ENCODE results near the gene AP3S2. TPM values are rescaled to one million over a fixed set of nuclear protein-coding genes. Genes with fewer than 3 reads are reported as not detected.
"Not testable (repeated sequence)": the region's sequence is repeated elsewhere in the genome, so short reads cannot be mapped to it uniquely, and the experiment has no call there.

Gene AP3S2
- polyA plus RNA-seq, 1 donor (not counting 4 experiments of a cell fraction or from before 2014, with no cell fraction given): 34.6 TPM

DNA sequence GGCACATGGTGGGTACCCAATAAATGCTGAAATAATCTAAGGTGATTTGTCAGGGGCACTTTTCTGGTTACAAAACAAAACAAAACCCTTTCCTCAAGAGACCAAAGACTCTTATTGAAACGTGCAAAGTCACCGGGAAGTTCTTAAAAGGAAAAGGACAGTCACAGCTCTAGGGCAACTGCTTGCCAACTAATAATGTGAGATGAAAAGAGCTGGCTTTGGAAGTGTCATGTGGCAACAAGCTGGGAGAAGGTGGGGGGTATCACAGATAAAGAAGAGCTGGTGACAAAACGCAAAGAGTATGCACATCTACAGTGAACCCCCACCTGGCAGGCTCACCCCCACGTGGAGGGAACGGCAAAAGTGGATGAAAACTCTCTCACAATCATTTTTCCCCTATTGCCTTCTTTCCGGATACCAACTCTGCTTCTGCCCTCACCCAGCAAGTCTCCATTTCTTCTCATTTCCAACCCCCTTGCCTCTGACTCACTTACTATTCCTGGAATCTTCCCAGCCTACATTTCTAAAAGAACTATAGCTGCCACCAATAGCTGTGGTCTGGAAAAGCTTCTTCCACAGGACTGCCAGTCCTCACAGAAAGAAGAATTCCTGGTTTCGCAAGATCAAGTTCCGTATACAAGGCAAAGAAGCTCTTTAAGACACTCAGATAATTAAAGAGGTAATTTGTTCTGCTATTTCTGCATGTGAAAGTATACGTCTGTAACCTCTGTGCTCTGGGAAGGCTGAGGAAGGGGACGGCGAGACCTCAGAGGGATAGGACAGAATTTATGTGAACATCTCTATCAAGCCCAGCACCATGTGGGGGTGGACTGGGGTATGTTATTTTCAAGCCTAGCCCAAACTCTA is 57.3 kb downstream of the AP3S2 start:
- peak overlapping the region; percentile 70 for H2AFZ ChIP-seq (ENCODE audit: control insufficient read depth, low read length)
- peak overlapping the region; percentile 90 for H3K27ac ChIP-seq (ENCODE audit: control insufficient read depth, insufficient read depth, low read length)
- DNase-seq (ENCODE audit: low read depth, low spot score) (peak; percentile 48), FAIRE-seq (peak; percentile 64)
- TF ChIP-seq, protein P1, sequence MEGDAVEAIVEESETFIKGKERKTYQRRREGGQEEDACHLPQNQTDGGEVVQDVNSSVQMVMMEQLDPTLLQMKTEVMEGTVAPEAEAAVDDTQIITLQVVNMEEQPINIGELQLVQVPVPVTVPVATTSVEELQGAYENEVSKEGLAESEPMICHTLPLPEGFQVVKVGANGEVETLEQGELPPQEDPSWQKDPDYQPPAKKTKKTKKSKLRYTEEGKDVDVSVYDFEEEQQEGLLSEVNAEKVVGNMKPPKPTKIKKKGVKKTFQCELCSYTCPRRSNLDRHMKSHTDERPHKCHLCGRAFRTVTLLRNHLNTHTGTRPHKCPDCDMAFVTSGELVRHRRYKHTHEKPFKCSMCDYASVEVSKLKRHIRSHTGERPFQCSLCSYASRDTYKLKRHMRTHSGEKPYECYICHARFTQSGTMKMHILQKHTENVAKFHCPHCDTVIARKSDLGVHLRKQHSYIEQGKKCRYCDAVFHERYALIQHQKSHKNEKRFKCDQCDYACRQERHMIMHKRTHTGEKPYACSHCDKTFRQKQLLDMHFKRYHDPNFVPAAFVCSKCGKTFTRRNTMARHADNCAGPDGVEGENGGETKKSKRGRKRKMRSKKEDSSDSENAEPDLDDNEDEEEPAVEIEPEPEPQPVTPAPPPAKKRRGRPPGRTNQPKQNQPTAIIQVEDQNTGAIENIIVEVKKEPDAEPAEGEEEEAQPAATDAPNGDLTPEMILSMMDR (optimal IDR thresholded peaks at IDR 0.05 in 1 of 3, IDR thresholded peaks at IDR 0.05 in 1 of 3, conservative IDR thresholded peaks at IDR 0.05 in 1 of 3; ENCODE audit: extremely low read depth in 1 of 3, insufficient read depth in 2 of 3, low read length in 3 of 3): no peak
- TF ChIP-seq EZH2 (IDR thresholded peaks at IDR 0.05; ENCODE audit: low read length): no peak
- H3K79me2 ChIP-seq (ENCODE audit: control insufficient read depth, insufficient read depth, low read length): no peaks in the 10 kb centered on the region
- no peaks in the 10 kb centered on the region for H3K27me3 ChIP-seq (ENCODE audit: control insufficient read depth, extremely low read depth, insufficient read depth, low read length)
- H3K4me1 ChIP-seq (ENCODE audit: control insufficient read depth, extremely low read depth, insufficient read depth, low read length): peaks cover 37% of the 10 kb centered on the region
- H3K9ac ChIP-seq (ENCODE audit: control insufficient read depth, extremely low read depth, insufficient read depth, low read length): peak overlapping the region; percentile 70
- H3K9me3 ChIP-seq (ENCODE audit: control insufficient read depth, low read depth, low read length): no peaks in the 10 kb centered on the region
- H3K4me2 ChIP-seq (ENCODE audit: control insufficient read depth, extremely low read depth, insufficient read depth, low read depth, low read length): peak overlapping the region; percentile 67
- H3K4me3 ChIP-seq (ENCODE audit: control insufficient read depth in 2 of 3, extremely low read depth in 1 of 3, insufficient read depth in 2 of 3, low read depth in 1 of 3, low read length in 3 of 3): peak overlapping the region; percentile 21 to 32 (median 27)
- H3K9me1 ChIP-seq (ENCODE audit: control insufficient read depth, extremely low read depth, insufficient read depth, low read length): no peaks in the 10 kb centered on the region
- H4K20me1 ChIP-seq (ENCODE audit: control insufficient read depth, extremely low read depth, insufficient read depth, low read length): no peaks in the 10 kb centered on the region
- dilution Hi-C loops (cut with MboI; ENCODE audit: extremely low pct_ligation_motif_present, low sequenced_read_pairs): no loop called here
- peaks cover 20 to 27% of the 10 kb centered on the region in 2 experiments for H3K36me3 ChIP-seq (ENCODE audit: control insufficient read depth in 2 of 2, extremely low read depth in 1 of 2, insufficient read depth in 2 of 2, low read length in 2 of 2)

DNA sequence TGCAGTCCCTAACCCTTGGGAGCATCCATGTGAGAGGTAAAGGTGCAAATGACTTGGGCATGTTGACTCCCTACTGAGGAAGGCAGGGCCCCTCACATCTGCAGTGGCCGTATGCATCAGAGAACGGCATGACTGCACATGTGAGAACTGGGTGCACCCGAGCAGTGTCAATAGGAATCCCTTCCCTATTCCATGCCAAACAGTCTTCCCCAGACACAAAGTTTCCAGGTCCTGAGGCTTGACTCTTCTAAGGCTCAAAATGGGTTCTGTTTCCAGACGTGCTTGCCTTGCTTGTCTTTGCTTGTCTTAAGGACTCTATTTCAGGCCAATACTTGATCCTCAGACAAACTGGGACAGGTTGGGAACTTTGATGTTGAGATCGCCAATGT is 58.6 kb downstream of the AP3S2 start:
- H3K4me1 ChIP-seq (ENCODE audit: control insufficient read depth, extremely low read depth, insufficient read depth, low read length): peaks cover 37% of the 10 kb centered on the region
- peak overlapping the region; percentile 34 for H3K9ac ChIP-seq (ENCODE audit: control insufficient read depth, extremely low read depth, insufficient read depth, low read length)
- no peaks in the 10 kb centered on the region for H3K79me2 ChIP-seq (ENCODE audit: control insufficient read depth, insufficient read depth, low read length)
- dilution Hi-C loops (cut with MboI; ENCODE audit: extremely low pct_ligation_motif_present, low sequenced_read_pairs): no loop called here
- H3K4me3 ChIP-seq (ENCODE audit: control insufficient read depth in 2 of 3, extremely low read depth in 1 of 3, insufficient read depth in 2 of 3, low read depth in 1 of 3, low read length in 3 of 3): no peak overlapping the region
- TF ChIP-seq EZH2 (IDR thresholded peaks at IDR 0.05; ENCODE audit: low read length): no peak
- TF ChIP-seq, protein P1 (optimal IDR thresholded peaks at IDR 0.05 in 1 of 3, IDR thresholded peaks at IDR 0.05 in 1 of 3, conservative IDR thresholded peaks at IDR 0.05 in 1 of 3; ENCODE audit: extremely low read depth in 1 of 3, insufficient read depth in 2 of 3, low read length in 3 of 3): no peak
- H3K27me3 ChIP-seq (ENCODE audit: control insufficient read depth, extremely low read depth, insufficient read depth, low read length): no peaks in the 10 kb centered on the region
- no peaks in the 10 kb centered on the region for H4K20me1 ChIP-seq (ENCODE audit: control insufficient read depth, extremely low read depth, insufficient read depth, low read length)
- H2AFZ ChIP-seq (ENCODE audit: control insufficient read depth, low read length): no peak overlapping the region
- FAIRE-seq: peak; percentile 78
- H3K27ac ChIP-seq (ENCODE audit: control insufficient read depth, insufficient read depth, low read length): peak overlapping the region; percentile 90
- H3K36me3 ChIP-seq (ENCODE audit: control insufficient read depth in 2 of 2, extremely low read depth in 1 of 2, insufficient read depth in 2 of 2, low read length in 2 of 2): peaks cover 18 to 27% of the 10 kb centered on the region in 2 experiments
- no peak for DNase-seq (ENCODE audit: low read depth, low spot score)
- peak overlapping the region; percentile 44 for H3K4me2 ChIP-seq (ENCODE audit: control insufficient read depth, extremely low read depth, insufficient read depth, low read depth, low read length)
- H3K9me3 ChIP-seq (ENCODE audit: control insufficient read depth, low read depth, low read length): no peaks in the 10 kb centered on the region
- H3K9me1 ChIP-seq (ENCODE audit: control insufficient read depth, extremely low read depth, insufficient read depth, low read length): no peaks in the 10 kb centered on the region

DNA sequence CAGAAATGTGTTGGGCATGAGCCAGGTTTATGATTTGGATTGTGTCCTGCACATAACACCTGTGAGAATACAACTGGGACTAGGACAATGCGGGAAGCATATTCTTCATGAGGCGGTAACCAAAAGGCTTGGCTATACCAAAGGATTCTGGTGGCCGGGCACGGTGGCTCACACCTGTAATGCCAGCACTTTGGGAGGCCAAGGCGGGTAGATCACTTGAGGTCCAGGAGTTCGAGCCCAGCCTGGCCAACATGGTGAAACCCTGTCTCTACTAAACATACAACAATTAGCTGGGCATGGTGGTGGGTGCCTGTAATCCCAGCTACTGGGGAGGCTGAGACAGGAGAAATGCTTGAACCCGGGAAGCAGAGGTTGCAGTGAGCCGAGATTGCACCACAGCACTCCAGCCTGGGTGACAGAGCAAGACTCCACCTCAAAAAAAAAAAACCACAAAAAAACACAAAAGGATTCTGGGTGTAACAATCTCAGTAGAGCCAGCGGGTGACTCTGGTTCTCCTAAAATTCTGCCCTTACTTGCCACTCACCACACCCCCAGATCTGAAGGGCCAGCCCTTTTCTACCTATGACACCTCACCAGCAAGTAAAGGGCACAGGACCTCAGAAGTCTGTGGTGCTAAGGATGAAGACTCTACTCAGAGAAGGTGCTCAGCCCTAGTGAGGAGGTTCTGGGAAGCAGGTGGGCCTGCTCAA is 59.2 kb downstream of the AP3S2 start:
- H3K9me3 ChIP-seq (ENCODE audit: control insufficient read depth, low read depth, low read length); H3K9me1 ChIP-seq (ENCODE audit: control insufficient read depth, extremely low read depth, insufficient read depth, low read length); H3K79me2 ChIP-seq (ENCODE audit: control insufficient read depth, insufficient read depth, low read length); H3K27me3 ChIP-seq (ENCODE audit: control insufficient read depth, extremely low read depth, insufficient read depth, low read length); H2AFZ ChIP-seq (ENCODE audit: control insufficient read depth, low read length); dilution Hi-C loops (cut with MboI; ENCODE audit: extremely low pct_ligation_motif_present, low sequenced_read_pairs); H4K20me1 ChIP-seq (ENCODE audit: control insufficient read depth, extremely low read depth, insufficient read depth, low read length); FAIRE-seq; H3K9ac ChIP-seq (ENCODE audit: control insufficient read depth, extremely low read depth, insufficient read depth, low read length); H3K4me3 ChIP-seq (ENCODE audit: control insufficient read depth in 2 of 3, extremely low read depth in 1 of 3, insufficient read depth in 2 of 3, low read depth in 1 of 3, low read length in 3 of 3); DNase-seq (ENCODE audit: low read depth, low spot score): not testable (repeated sequence)
- Histone ChIP-seq H3K36me3 (ENCODE audit: control insufficient read depth in 2 of 2, extremely low read depth in 1 of 2, insufficient read depth in 2 of 2, low read length in 2 of 2) (peaks cover 16 to 24% of the 10 kb centered on the region in 2 experiments), H3K27ac (ENCODE audit: control insufficient read depth, insufficient read depth, low read length) (peak overlapping the region; percentile 90), H3K4me2 (ENCODE audit: control insufficient read depth, extremely low read depth, insufficient read depth, low read depth, low read length) (peak overlapping the region; percentile 44), H3K4me1 (ENCODE audit: control insufficient read depth, extremely low read depth, insufficient read depth, low read length) (peaks cover 37% of the 10 kb centered on the region)
